GM19193 (cell line): ENCODE measurements around the gene PCDHGA3.

Experiments
- POLR2A ChIP-seq: IDR thresholded peaks from 4 replicates; pipeline ENCODE4 v1.6.1; 2011; ENCODE audit not compliant: insufficient read depth, insufficient read length; ENCODE audit errors: extremely low read depth

The PCDHGA3 gene

GRCh38 chr5:141392429-141393198 lies 49.0 kb downstream of the PCDHGA3 start, which contains the start of gene PCDHGA8:
Gene PCDHGA8 (plus strand): TSS chr5:141392633. CDS start chr5:141392814, 181 bp downstream.
- no peak for TF ChIP-seq POLR2A

- TF ChIP-seq POLR2A, result no peak
These were observed 49.6 kb downstream of the PCDHGA3 start for GRCh38 chr5:141393267-141393666.
